Upper lobe of left lung (tissue), 6 donors: ENCODE results near the gene CLEC20A. TPM values are rescaled to one million over a fixed set of nuclear protein-coding genes. Genes with fewer than 3 reads are reported as not detected.

Experiments
- ATAC-seq, 2 donors: fragments of 200-7000 bp; cut with Tn5 transposase; one replicate each; pipeline ENCODE4 v1.9.1; 2022; ENCODE audit warnings: mild to moderate bottlenecking in 2 of 2, moderate library complexity in 2 of 2; ENCODE audit not compliant: low FRiP score in 2 of 2
- DNase-seq, 2 donors: peaks; one replicate each; pipeline ENCODE4 v3.0.0-alpha.2; 2019 to 2020
- H3K27ac ChIP-seq, 4 donors: fragments of 200-600 bp; sonication (generic); one replicate each; pipeline ENCODE4 v1.5.1; 2016 to 2019
- H3K27me3 ChIP-seq, 4 donors: fragments of 200-600 bp; sonication (generic); one replicate each; pipeline ENCODE4 v1.5.1; 2017 to 2019
- H3K36me3 ChIP-seq, 4 donors: fragments of 200-600 bp; sonication (generic); one replicate each; pipeline ENCODE4 v1.5.1; 2016 to 2019
- H3K4me1 ChIP-seq, 4 donors: fragments of 200-600 bp; sonication (generic); one replicate each; pipeline ENCODE4 v1.5.1; 2018 to 2019
- H3K4me3 ChIP-seq, 4 donors: fragments of 200-600 bp; sonication (generic); one replicate each; pipeline ENCODE4 v1.5.1; 2017 to 2019; ENCODE audit warnings: mild to moderate bottlenecking in 2 of 4, moderate library complexity in 1 of 4
- H3K9me3 ChIP-seq, 4 donors: fragments of 200-600 bp; sonication (generic); one replicate each; pipeline ENCODE4 v1.5.1; 2018 to 2019
- CTCF ChIP-seq, 6 experiments: fragments of 450-650 bp in 4 of 6; fragments of 200-600 bp in 2 of 6; sonication (generic) in 2 of 6; IDR thresholded peaks; one replicate each; pipeline ENCODE4 v1.5.1; 2016 to 2019; ENCODE audit warnings: antibody characterized with exemption in 6 of 6
- EP300 ChIP-seq, 4 donors: sonication (generic); formaldehyde crosslinking; IDR thresholded peaks; one replicate each; pipeline ENCODE4 v1.5.1; 2017; ENCODE audit warnings: antibody characterized with exemption in 4 of 4, control low read depth in 2 of 4
- POLR2A ChIP-seq, 4 donors: fragments of 450-650 bp; IDR thresholded peaks; one replicate each; pipeline ENCODE4 v1.5.1; 2016 to 2017; ENCODE audit warnings: antibody characterized with exemption in 4 of 4, mild to moderate bottlenecking in 2 of 4
- POLR2AphosphoS5 ChIP-seq, 2 donors: sonication (generic); formaldehyde crosslinking; IDR thresholded peaks; one replicate each; pipeline ENCODE4 v1.5.1; 2017; ENCODE audit warnings: antibody characterized with exemption in 2 of 2
- WGBS, 2 donors: methylation state at CpG; one replicate each; pipeline ENCODE4 v1.1.5; 2017 to 2018; 5-methylcytosine and 5-hydroxymethylcytosine counted together
- total RNA-seq, 6 donors: library from RNA; depleted of rRNA in 4 of 6; stranded (reverse); fragments of >200 nt in 4 of 6; gene quantifications; one replicate each; pipeline versions ENCODE4 v1.1.0 to v1.2.1, GENCODE V29; 2016 to 2021
- donor health status: DM: no; HTN: no; CAD: no; lungs with moderate emphysema.
- donor health status: DM: no; HTN: yes; CAD: no; lungs with severe emphysema.

CLEC20A gene
- total RNA-seq, 6 donors from 2014 or later, result not detected

DNA sequence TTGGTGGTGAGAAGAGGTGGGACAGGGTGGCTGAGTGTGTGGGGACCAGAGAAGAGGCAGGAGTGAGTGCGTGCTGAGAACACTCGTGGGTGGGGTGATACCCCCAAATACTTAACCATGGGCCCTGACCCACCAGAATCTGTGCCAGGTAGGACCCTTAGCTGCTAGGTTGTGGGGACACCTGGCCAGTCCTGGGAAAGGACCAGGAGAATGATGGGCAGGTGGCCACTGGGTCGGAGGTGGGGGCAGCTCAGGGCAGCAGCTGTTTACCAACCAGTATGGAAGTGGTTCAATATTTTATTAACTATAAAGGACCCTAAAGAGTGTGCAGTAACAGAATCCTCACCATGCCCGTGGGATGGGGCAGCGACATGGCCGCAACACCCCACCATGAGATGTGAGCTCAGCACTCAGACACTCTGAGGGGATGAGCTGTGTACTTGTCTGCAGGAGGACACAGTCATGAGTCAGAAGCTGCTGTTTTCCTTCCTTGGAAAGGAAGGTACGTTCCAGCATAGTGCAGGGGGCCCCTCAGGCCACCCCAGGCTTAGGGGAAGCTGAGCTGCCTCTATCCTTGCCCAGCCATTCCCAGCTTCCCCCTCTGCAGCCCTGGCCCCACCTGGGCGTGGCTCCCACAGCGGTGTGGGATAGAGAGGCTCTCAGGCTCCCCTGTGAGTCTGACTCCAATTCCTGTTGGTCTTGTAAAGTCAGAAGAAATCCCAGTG, 41.6 kb upstream of the CLEC20A start:
- no peaks in the 10 kb centered on the region for H3K27me3 ChIP-seq
- DNase-seq (no peak), ATAC-seq (peak in 1 of 2 donors; percentile 9)
- H3K4me1 ChIP-seq, result peaks cover 11 to 19% (median 12%) of the 10 kb centered on the region in 4 donors
- WGBS, 2 donors, result 76 to 78% methylated on average over 7 to 9 of the region's 9 CpGs
- TF ChIP-seq CTCF (IDR thresholded peaks at IDR 0.05), result no peak
- no peak for TF ChIP-seq POLR2A (IDR thresholded peaks at IDR 0.05)
- no peak for TF ChIP-seq EP300 (IDR thresholded peaks at IDR 0.05)
- H3K4me3 ChIP-seq, result no peak overlapping the region
- no peak overlapping the region for H3K27ac ChIP-seq
- H3K36me3 ChIP-seq, result no peaks in the 10 kb centered on the region
- no peaks in the 10 kb centered on the region for H3K9me3 ChIP-seq

DNA sequence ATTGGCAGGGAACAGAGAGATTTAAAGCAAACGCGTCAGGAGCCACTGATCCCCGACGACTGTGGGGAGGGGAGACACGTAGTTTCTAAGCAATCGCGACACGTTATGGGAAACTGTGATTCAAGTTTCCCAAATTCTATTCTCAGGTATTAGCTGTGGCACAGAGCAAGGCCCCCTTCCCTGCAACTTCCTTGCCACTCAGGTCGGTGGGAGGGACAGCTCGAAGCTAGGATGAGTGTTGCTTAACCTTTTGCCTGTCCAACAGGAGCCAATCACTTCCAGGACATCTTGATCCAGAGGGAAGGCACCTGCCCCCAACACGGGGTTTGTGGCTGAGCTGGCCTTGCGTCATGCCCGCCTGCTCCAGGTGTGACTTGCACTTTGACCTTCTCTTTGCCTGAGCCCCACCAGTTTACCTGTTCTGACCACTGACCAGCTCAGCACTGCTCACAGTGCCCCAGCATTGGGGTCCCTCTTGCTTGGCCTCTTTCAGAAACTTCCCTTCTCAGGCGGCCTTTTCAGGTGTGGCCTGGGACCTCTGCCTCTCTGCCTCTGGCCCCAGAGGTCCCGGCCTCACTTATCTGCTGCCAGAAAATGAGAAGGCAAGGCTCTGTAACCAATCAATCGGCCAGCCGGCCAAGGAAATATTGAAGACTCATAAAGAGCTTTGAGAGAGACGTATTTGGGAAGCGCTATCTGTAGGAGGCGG, 40.8 kb upstream of the CLEC20A start:
- H3K9me3 ChIP-seq, result no peaks in the 10 kb centered on the region
- 85 to 86% methylated on average over 20 of the region's 20 CpGs for WGBS, 2 donors
- H3K27me3 ChIP-seq, result no peaks in the 10 kb centered on the region
- no peak overlapping the region for H3K27ac ChIP-seq
- H3K36me3 ChIP-seq, result no peaks in the 10 kb centered on the region
- no peak overlapping the region for H3K4me3 ChIP-seq
- DNase-seq (no peak), ATAC-seq (no peak)
- TF ChIP-seq POLR2AphosphoS5 (IDR thresholded peaks at IDR 0.05) (no peak), POLR2A (IDR thresholded peaks at IDR 0.05) (no peak), CTCF (IDR thresholded peaks at IDR 0.05) (no peak), EP300 (IDR thresholded peaks at IDR 0.05) (no peak)
- peaks cover 5 to 12% (median 8%) of the 10 kb centered on the region in 4 donors for H3K4me1 ChIP-seq

DNA sequence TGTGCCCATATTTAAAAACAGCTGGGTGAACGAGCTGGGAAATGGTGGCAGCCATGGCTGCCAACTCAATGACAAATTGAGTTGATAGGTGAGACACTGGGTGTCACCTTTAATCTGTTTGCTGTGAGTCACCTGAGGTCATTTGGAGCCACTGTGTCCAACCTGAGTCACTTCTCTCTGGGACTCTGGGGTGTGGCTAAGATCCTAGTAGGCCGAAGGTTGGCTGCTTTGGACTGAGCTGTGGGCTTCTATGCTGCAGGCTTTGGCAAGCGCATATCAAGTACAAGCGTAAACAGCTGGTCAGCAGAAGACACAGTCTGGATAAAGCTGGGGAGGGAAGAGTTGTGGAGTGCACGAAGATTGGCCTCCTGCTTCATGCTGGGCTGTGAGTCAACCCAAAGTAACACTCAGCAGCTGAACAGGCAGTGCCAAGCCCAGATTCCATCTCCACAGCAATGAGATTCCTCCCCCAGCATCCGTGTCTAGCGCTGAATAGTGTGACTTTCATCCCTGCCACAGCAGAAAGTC, 40.1 kb upstream of the CLEC20A start:
- peak; percentile 70 to 87 for ATAC-seq
- Histone ChIP-seq H3K27me3 (no peaks in the 10 kb centered on the region), H3K27ac (no peak overlapping the region), H3K9me3 (no peaks in the 10 kb centered on the region), H3K4me3 (no peak overlapping the region), H3K4me1 (peaks cover 4 to 14% (median 13%) of the 10 kb centered on the region in 4 donors), H3K36me3 (no peaks in the 10 kb centered on the region)
- TF ChIP-seq POLR2AphosphoS5 (IDR thresholded peaks at IDR 0.05), result no peak
- TF ChIP-seq EP300 (IDR thresholded peaks at IDR 0.05), result no peak
- no peak for TF ChIP-seq POLR2A (IDR thresholded peaks at IDR 0.05)
- TF ChIP-seq CTCF (IDR thresholded peaks at IDR 0.05), result no peak
- WGBS, 2 donors, result 80 to 81% methylated on average over 6 to 7 of the region's 7 CpGs
- no peak for DNase-seq

- DNase-seq, result no peak
- Histone ChIP-seq H3K27ac (no peak overlapping the region), H3K4me1 (peaks cover 0 to 10% (median 9%) of the 10 kb centered on the region in 4 donors)
Measured at GRCh38 chr1:178536329-178536728, 39.6 kb upstream of the CLEC20A start.

More at GRCh38 chr1:178536329-178536728, 39.6 kb upstream of the CLEC20A start:
- 93% methylated on average over 5 of the region's 5 CpGs for WGBS, 2 donors
- no peaks in the 10 kb centered on the region for H3K27me3 ChIP-seq
- TF ChIP-seq CTCF (IDR thresholded peaks at IDR 0.05) (no peak), POLR2AphosphoS5 (IDR thresholded peaks at IDR 0.05) (no peak), EP300 (IDR thresholded peaks at IDR 0.05) (no peak), POLR2A (IDR thresholded peaks at IDR 0.05) (no peak)
- no peak overlapping the region for H3K4me3 ChIP-seq
- H3K9me3 ChIP-seq, result no peaks in the 10 kb centered on the region
- no peaks in the 10 kb centered on the region for H3K36me3 ChIP-seq
- ATAC-seq, result no peak
